HepG2 (cell line): Measurements from ENCODE around the gene GPX1. TPM values are rescaled to one million over a fixed set of nuclear protein-coding genes. Genes with fewer than 3 reads are reported as not detected.

Experiments
- ATF3 ChIP-seq: sonication (generic); formaldehyde crosslinking; IDR thresholded peaks from 2 replicates; pipeline ENCODE4 v1.4.0; 2020; ENCODE audit warnings: missing genetic modification reagents
- BATF2 ChIP-seq: sonication (generic); formaldehyde crosslinking; IDR thresholded peaks from 2 replicates; pipeline ENCODE4 v1.8.0; 2022; ENCODE audit warnings: mild to moderate bottlenecking, missing genetic modification reagents, moderate library complexity
- CAMTA2 ChIP-seq: sonication (generic); formaldehyde crosslinking; IDR thresholded peaks from 2 replicates; pipeline ENCODE4 v1.4.0; 2020; ENCODE audit warnings: mild to moderate bottlenecking, missing genetic modification reagents, borderline replicate concordance
- DDIT3 ChIP-seq: sonication (generic); formaldehyde crosslinking; IDR thresholded peaks from 2 replicates; pipeline ENCODE4 v1.4.0; 2020; ENCODE audit warnings: mild to moderate bottlenecking, missing genetic modification reagents
- HNRNPL ChIP-seq: fragments of 200-400 bp; formaldehyde crosslinking; IDR thresholded peaks from 2 replicates; pipeline ENCODE4 v1.6.1; 2017; ENCODE audit warnings: mild to moderate bottlenecking, low read depth, low read length
- MAFF ChIP-seq: IDR thresholded peaks from 2 replicates; pipeline ENCODE4 v1.6.1; 2011; ENCODE audit warnings: low read depth, low read length, improper control_type of control experiment
- NCOR1 ChIP-seq: fragments of 200-600 bp; sonication (generic); IDR thresholded peaks from 2 replicates; pipeline ENCODE4 v1.7.0; 2017; ENCODE audit warnings: antibody characterized with exemption, low read length, borderline replicate concordance
- PAWR ChIP-seq: sonication (generic); formaldehyde crosslinking; IDR thresholded peaks from 2 replicates; pipeline ENCODE4 v1.4.0; 2020; ENCODE audit warnings: missing genetic modification reagents, mild to moderate bottlenecking, borderline replicate concordance
- ZBTB20 ChIP-seq: sonication (generic); formaldehyde crosslinking; IDR thresholded peaks from 2 replicates; pipeline ENCODE4 v1.8.1; 2023; ENCODE audit warnings: missing genetic modification reagents, low read depth, mild to moderate bottlenecking, borderline replicate concordance
- ZNF124 ChIP-seq: sonication (generic); formaldehyde crosslinking; IDR thresholded peaks from 2 replicates; pipeline ENCODE4 v1.4.0; 2020; ENCODE audit warnings: missing genetic modification reagents
- ZNF160 ChIP-seq: sonication (generic); formaldehyde crosslinking; IDR thresholded peaks from 2 replicates; pipeline ENCODE4 v1.8.0; 2022; ENCODE audit warnings: mild to moderate bottlenecking, inconsistent platforms, missing genetic modification reagents
- ZNF280B ChIP-seq: sonication (generic); formaldehyde crosslinking; IDR thresholded peaks from 2 replicates; pipeline ENCODE4 v1.5.0; 2020; ENCODE audit warnings: missing genetic modification reagents, mild to moderate bottlenecking, borderline replicate concordance
- ZNF318 ChIP-seq: sonication (generic); formaldehyde crosslinking; IDR thresholded peaks from 2 replicates; pipeline ENCODE4 v1.4.0; 2020; ENCODE audit warnings: mild to moderate bottlenecking, missing genetic modification reagents
- ZNF326 ChIP-seq: sonication (generic); formaldehyde crosslinking; IDR thresholded peaks from 2 replicates; pipeline ENCODE4 v1.4.0; 2020; ENCODE audit warnings: missing genetic modification reagents, borderline replicate concordance
- ZNF431 ChIP-seq: sonication (generic); formaldehyde crosslinking; IDR thresholded peaks from 2 replicates; pipeline ENCODE4 v1.9.0; 2022; ENCODE audit warnings: missing genetic modification reagents, low read depth, mild to moderate bottlenecking, borderline replicate concordance
- ZNF839 ChIP-seq: sonication (generic); formaldehyde crosslinking; IDR thresholded peaks from 2 replicates; pipeline ENCODE4 v1.4.0; 2020; ENCODE audit warnings: missing genetic modification reagents, mild to moderate bottlenecking, borderline replicate concordance
- ZSCAN30 ChIP-seq: sonication (generic); formaldehyde crosslinking; IDR thresholded peaks from 2 replicates; pipeline ENCODE4 v1.5.0; 2020; ENCODE audit warnings: mild to moderate bottlenecking, missing genetic modification reagents
- polyA plus RNA-seq, 8 experiments: library from polyadenylated mRNA; depleted of rRNA in 3 of 8; stranded (reverse) in 7 of 8; unstranded in 1 of 8; fragments of >200 nt; fragmentation: Illumina TruSeq in 4 of 8; extraction: Trizol in 4 of 8; gene quantifications; 2 replicates each; pipeline versions ENCODE4 v1.2.1 to v1.2.3, GENCODE V29; 2011 to 2016; ENCODE audit warnings: low read depth in 4 of 8, missing spikeins in 1 of 8, mixed read lengths in 1 of 8; ENCODE audit not compliant: insufficient read depth in 1 of 8
- total RNA-seq, 5 experiments: library from RNA; depleted of rRNA; stranded (reverse); fragments of >200 nt; fragmentation: Illumina TruSeq; extraction: Trizol; gene quantifications; 2 replicates each; pipeline ENCODE4 v1.2.3, GENCODE V29; 2016; ENCODE audit warnings: low read depth in 1 of 5

GPX1 gene
- total and polyA plus RNA-seq, 2 of the 13 experiments (the other 11 are each of a cell fraction or from before 2014, with no cell fraction given), result 149 to 168 TPM

GRCh38 chr3:49358217-49358883 lies at the start of gene GPX1 (continued):
- TF ChIP-seq ZSCAN30 (CRISPR knock-in tag) (no peak), ZNF318 (CRISPR knock-in tag) (no peak), PAWR (CRISPR knock-in tag) (no peak), HNRNPL (no peak), CAMTA2 (CRISPR knock-in tag) (no peak; the same call in 1 of the 2 replicates), ZNF431 (CRISPR knock-in tag) (peak; percentile 71; the same call in 1 of the 2 replicates), ATF3 (CRISPR knock-in tag) (no peak; the same call in 1 of the 2 replicates), ZNF160 (peak; percentile 75; the same call in 1 of the 2 replicates), BATF2 (CRISPR knock-in tag) (no peak), ZNF326 (CRISPR knock-in tag) (no peak), ZNF124 (0 out of 2 replicates have a peak, but pooled peaks have one; percentile 25), NCOR1 (peak; percentile 30; the same call in 1 of the 2 replicates), ZNF280B (peak; percentile 92), ZBTB20 (CRISPR knock-in tag) (peak; percentile 89; the same call in 1 of the 2 replicates), ZNF839 (peak; percentile 67; the same call in 1 of the 2 replicates), MAFF (no peak), DDIT3 (CRISPR knock-in tag) (0 out of 2 replicates have a peak, but pooled peaks have one; percentile 30)
